Measurements from ENCODE around the gene SGMS1.

DNA sequence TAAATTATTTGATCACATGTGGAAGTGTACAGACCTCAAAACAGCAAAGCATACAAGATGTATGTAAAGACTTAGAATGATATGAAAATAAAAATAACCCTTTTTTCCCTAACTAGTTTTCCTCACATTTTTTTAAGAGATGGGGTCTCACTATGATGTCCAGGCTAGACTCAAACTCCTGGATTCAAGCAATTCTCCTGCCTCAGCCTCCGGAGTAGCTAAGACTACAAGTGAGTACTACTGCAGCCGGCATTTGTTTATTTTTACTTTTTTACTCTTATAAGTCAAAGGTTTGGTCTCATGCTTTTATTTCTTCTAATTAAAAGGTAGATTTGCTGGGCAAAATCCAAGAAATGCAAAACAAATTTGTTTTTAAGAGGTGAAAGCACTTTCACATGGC, 248.0 kb downstream of the SGMS1 start:
- TF ChIP-seq POLR2A (IDR thresholded peaks at IDR 0.05) (no peak), CTCF (IDR thresholded peaks at IDR 0.05) (no peak)
